ENCODE measurements around the gene GAL3ST3.
A peak's percentile ranks its signal among the peaks of the same experiment; 100 is the strongest.

The GAL3ST3 gene

GRCh38 chr11:66068923-66069714 is 20.2 kb upstream of the GAL3ST3 start:
- H3K4me3 ChIP-seq (ENCODE audit: low read depth, low read length): peak overlapping the region; percentile 54
- TF ChIP-seq, protein P1, sequence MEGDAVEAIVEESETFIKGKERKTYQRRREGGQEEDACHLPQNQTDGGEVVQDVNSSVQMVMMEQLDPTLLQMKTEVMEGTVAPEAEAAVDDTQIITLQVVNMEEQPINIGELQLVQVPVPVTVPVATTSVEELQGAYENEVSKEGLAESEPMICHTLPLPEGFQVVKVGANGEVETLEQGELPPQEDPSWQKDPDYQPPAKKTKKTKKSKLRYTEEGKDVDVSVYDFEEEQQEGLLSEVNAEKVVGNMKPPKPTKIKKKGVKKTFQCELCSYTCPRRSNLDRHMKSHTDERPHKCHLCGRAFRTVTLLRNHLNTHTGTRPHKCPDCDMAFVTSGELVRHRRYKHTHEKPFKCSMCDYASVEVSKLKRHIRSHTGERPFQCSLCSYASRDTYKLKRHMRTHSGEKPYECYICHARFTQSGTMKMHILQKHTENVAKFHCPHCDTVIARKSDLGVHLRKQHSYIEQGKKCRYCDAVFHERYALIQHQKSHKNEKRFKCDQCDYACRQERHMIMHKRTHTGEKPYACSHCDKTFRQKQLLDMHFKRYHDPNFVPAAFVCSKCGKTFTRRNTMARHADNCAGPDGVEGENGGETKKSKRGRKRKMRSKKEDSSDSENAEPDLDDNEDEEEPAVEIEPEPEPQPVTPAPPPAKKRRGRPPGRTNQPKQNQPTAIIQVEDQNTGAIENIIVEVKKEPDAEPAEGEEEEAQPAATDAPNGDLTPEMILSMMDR (IDR thresholded peaks at IDR 0.05; ENCODE audit: control insufficient read depth, extremely low read depth, insufficient read depth): no peak
- DNase-seq (ENCODE audit: low read depth): no peak

DNA sequence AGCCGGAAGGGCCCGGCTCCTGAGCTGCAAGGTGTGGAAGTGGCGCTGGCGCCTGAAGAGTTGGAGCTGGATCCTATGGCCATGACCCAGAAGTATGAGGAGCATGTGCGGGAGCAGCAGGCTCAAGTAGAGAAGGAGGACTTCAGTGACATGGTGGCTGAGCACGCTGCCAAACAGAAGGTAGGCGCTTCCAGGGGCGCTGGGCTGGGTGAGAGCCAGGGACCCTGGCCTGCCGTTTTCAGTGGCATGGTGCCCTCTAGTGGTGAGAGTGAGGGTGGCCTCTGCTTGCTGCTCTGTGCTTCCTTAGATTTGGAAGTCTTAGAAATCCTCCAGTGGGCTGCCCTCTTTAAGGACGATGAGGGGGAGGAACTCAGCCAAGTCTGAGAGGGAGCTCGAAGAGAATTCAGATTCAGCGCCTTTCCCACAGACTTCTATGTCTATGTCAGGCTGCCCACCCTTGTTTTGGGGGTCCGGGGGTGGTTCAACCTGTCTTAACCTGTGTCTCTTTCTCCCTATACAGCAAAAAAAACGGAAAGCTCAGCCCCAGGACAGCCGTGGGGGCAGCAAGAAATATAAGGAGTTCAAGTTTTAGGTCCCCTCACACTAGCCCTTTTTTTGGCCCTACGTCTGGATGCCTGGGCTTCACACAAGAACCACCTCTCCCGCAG is 19.3 kb upstream of the GAL3ST3 start:
- no peak overlapping the region for H3K4me3 ChIP-seq (ENCODE audit: low read depth, low read length)

DNA sequence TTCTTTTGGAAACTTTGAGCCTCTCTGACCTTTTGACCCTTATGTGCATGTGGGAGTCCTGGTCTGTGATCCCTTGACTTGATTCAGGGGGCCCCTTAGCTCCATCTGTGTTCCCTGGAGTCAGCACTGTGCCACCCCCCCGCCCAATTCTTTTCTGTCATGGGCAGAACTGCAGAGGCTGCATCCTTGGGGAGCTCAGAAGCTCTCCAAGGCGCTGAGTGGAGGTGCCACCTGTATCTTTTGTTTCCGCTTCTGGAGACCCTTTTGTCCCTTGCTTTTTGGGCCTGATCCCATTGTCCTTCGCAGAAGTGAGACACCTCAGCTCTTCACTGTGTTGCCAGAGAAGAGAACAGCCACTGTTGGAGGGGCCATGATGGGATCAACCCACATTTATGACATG is 18.7 kb upstream of the GAL3ST3 start:
- TF ChIP-seq, protein P1 (IDR thresholded peaks at IDR 0.05; ENCODE audit: control insufficient read depth, extremely low read depth, insufficient read depth): no peak
- H3K4me3 ChIP-seq (ENCODE audit: low read depth, low read length): no peak overlapping the region
- DNase-seq (ENCODE audit: low read depth): no peak

More for the DNA sequence above, 19.3 kb upstream of the GAL3ST3 start:
- TF ChIP-seq, protein P1 (IDR thresholded peaks at IDR 0.05; ENCODE audit: control insufficient read depth, extremely low read depth, insufficient read depth): peak; percentile 87
- no peak for DNase-seq (ENCODE audit: low read depth)

GRCh38 chr11:66066751-66067150 is 17.8 kb upstream of the GAL3ST3 start:
- no peak overlapping the region for H3K4me3 ChIP-seq (ENCODE audit: low read depth, low read length)
- TF ChIP-seq, protein P1 (IDR thresholded peaks at IDR 0.05; ENCODE audit: control insufficient read depth, extremely low read depth, insufficient read depth): no peak
- DNase-seq (ENCODE audit: low read depth): no peak

- no peak for DNase-seq (ENCODE audit: low read depth)
- TF ChIP-seq, protein P1 (IDR thresholded peaks at IDR 0.05; ENCODE audit: control insufficient read depth, extremely low read depth, insufficient read depth): no peak
- H3K4me3 ChIP-seq (ENCODE audit: low read depth, low read length): no peak overlapping the region
These were observed 15.6 kb upstream of the GAL3ST3 start for GRCh38 chr11:66064571-66064970.

- DNase-seq (ENCODE audit: low read depth): no peak
- TF ChIP-seq, protein P1 (IDR thresholded peaks at IDR 0.05; ENCODE audit: control insufficient read depth, extremely low read depth, insufficient read depth): no peak
- H3K4me3 ChIP-seq (ENCODE audit: low read depth, low read length): no peak overlapping the region
These were observed 14.9 kb upstream of the GAL3ST3 start for GRCh38 chr11:66063900-66064299.
